GM18502 (cell line): ENCODE data around the gene PCLAF.
"Not testable (repeated sequence)": the region's sequence is repeated elsewhere in the genome, so short reads cannot be mapped to it uniquely, and the experiment has no call there.

Experiments used
- ATAC-seq: cut with Tn5 transposase; IDR thresholded peaks from one replicate; pipeline ENCODE4 v1.9.1; 2021; ENCODE audit warnings: mild to moderate bottlenecking; ENCODE audit not compliant: unreplicated experiment, poor library complexity

Gene PCLAF

GRCh38 chr15:64326975-64327374, 54.3 kb downstream of the PCLAF start:
- ATAC-seq: not testable (repeated sequence)

GRCh38 chr15:64326458-64326857, 54.8 kb downstream of the PCLAF start:
- ATAC-seq: not testable (repeated sequence)

- no peak for ATAC-seq
Measured at GRCh38 chr15:64324165-64324877, 56.9 kb downstream of the PCLAF start.

DNA sequence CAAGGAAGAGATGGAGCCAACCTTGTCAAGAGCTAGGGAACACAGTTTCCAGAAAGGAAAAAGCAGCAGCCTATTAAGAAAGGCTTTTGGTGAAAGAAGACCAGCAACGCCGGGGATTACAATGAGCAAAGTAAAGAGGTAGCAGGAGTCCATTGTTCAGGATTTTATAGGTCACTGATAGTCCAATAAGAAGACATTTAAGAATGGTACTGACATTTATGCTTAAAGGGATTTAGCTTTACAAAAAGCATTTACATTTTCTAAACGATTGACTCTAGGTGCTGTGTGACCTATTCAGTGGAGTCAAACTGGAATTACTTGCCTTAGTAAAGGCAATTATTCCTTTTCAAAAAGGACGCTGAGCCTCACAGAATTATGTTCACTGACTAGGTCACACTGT, 66.0 kb downstream of the PCLAF start:
- no peak for ATAC-seq

GRCh38 chr15:64314456-64314855, 66.8 kb downstream of the PCLAF start:
- ATAC-seq: no peak
